ENCODE results near the gene PTPRG.

GRCh38 chr3:62312201-62312600 lies 750.8 kb downstream of the PTPRG start:
- TF ChIP-seq CTCF (IDR thresholded peaks at IDR 0.05; ENCODE audit: low read depth, low read length, poor library complexity, severe bottlenecking) (no peak), EZH2phosphoT487 (IDR thresholded peaks at IDR 0.05; ENCODE audit: borderline replicate concordance, low read length) (no peak)

Measured in DOHH2 (cell line).